GM21529 (cell line): ENCODE measurements around the gene NDUFB10.
"Not testable (repeated sequence)": the region's sequence is repeated elsewhere in the genome, so short reads cannot be mapped to it uniquely, and the experiment has no call there.

Experiments
- ATAC-seq: cut with Tn5 transposase; IDR thresholded peaks from one replicate; pipeline ENCODE4 v1.9.1; 2021; ENCODE audit not compliant: unreplicated experiment

Gene NDUFB10

GRCh38 chr16:1923299-1924034 is 35.9 kb upstream of the NDUFB10 start:
- ATAC-seq: no peak

- no peak for ATAC-seq
These were observed 35.2 kb upstream of the NDUFB10 start for GRCh38 chr16:1924095-1924494.

GRCh38 chr16:1926271-1926670 is 33.1 kb upstream of the NDUFB10 start:
- no peak for ATAC-seq

- ATAC-seq: peak; percentile 15
These were observed 30.2 kb upstream of the NDUFB10 start for GRCh38 chr16:1929105-1929504.

- ATAC-seq: peak; percentile 77
These were observed 29.6 kb upstream of the NDUFB10 start for GRCh38 chr16:1929578-1930337.

- ATAC-seq: no peak
These were observed 29.0 kb upstream of the NDUFB10 start for GRCh38 chr16:1930338-1930720.

GRCh38 chr16:1932050-1933028 is 27.0 kb upstream of the NDUFB10 start:
- no peak for ATAC-seq

GRCh38 chr16:1933097-1933661 is 26.2 kb upstream of the NDUFB10 start:
- no peak for ATAC-seq

- ATAC-seq: no peak
These were observed 22.3 kb upstream of the NDUFB10 start for GRCh38 chr16:1936945-1937479.

- no peak for ATAC-seq
These were observed 21.0 kb upstream of the NDUFB10 start for GRCh38 chr16:1938316-1938715.

- no peak for ATAC-seq
These were observed 20.4 kb upstream of the NDUFB10 start for GRCh38 chr16:1938910-1939309.

GRCh38 chr16:1939833-1940232 is 19.5 kb upstream of the NDUFB10 start:
- not testable (repeated sequence) for ATAC-seq

GRCh38 chr16:1940273-1941161 is 18.8 kb upstream of the NDUFB10 start:
- ATAC-seq: no peak

- ATAC-seq: no peak
These were observed 17.9 kb upstream of the NDUFB10 start for GRCh38 chr16:1941162-1942046.

- no peak for ATAC-seq
These were observed 17.1 kb upstream of the NDUFB10 start for GRCh38 chr16:1942047-1942809.

GRCh38 chr16:1942810-1943726 is 16.3 kb upstream of the NDUFB10 start, which contains the start of gene MSRB1:
MSRB1 (minus strand) TSS chr16:1943199; CDS start chr16:1943156, 43 bp downstream.
- ATAC-seq: peak; percentile 86
